NCI-H1417 treated with DMSO at 0.1 percent for 48 hours (cell line): ENCODE results near the gene GPR65.

Source experiments
- DNase-seq: peaks from one replicate; lab custom pipeline; 2025; lab: John Stamatoyannopoulos, UW

Gene GPR65

GRCh38 chr14:88040146-88040545 lies 35.2 kb downstream of the GPR65 start:
- no peak for DNase-seq

- no peak for DNase-seq
Measured at GRCh38 chr14:88043529-88044443, 38.9 kb downstream of the GPR65 start.

- DNase-seq = no peak
Measured at GRCh38 chr14:88044444-88044758, 39.5 kb downstream of the GPR65 start.

- no peak for DNase-seq
Measured at GRCh38 chr14:88044776-88045446, 40.0 kb downstream of the GPR65 start.

- DNase-seq = no peak
Measured at GRCh38 chr14:88045705-88046104, 40.8 kb downstream of the GPR65 start.

GRCh38 chr14:88048351-88048750 lies 43.4 kb downstream of the GPR65 start:
- no peak for DNase-seq

- DNase-seq = no peak
Measured at GRCh38 chr14:88049266-88049665, 44.3 kb downstream of the GPR65 start.

GRCh38 chr14:88049936-88050335 lies 45.0 kb downstream of the GPR65 start:
- DNase-seq = no peak

GRCh38 chr14:88060576-88060975 lies 55.6 kb downstream of the GPR65 start:
- DNase-seq = no peak

- no peak for DNase-seq
Measured at GRCh38 chr14:88063811-88064210, 58.9 kb downstream of the GPR65 start.
